Activated T-cell treated with anti-CD3 and anti-CD28 coated beads, Interleukin-2, amount 50 U/mL, for 72 hours (primary cell): ENCODE measurements around the gene ALDH1L2. TPM values are rescaled to one million over a fixed set of nuclear protein-coding genes. Genes with fewer than 3 reads are reported as not detected.
A peak's percentile ranks its signal among the peaks of the same experiment; 100 is the strongest.

ENCODE experiments used
- ATAC-seq, 2 donors: fragments of 150-1000 bp; cut with Tn5 transposase; replicated peaks in 1 of 2; 2 replicates each; pipeline ENCODE4 v1.10.0; 2021; ENCODE audit warnings: moderate library complexity in 2 of 2, mild to moderate bottlenecking in 1 of 2
- DNase-seq, 2 donors: peaks; one replicate each; pipeline ENCODE4 v3.0.0; 2021 to 2022; ENCODE audit warnings: mixed read lengths in 1 of 2
- H3K27ac Mint-ChIP-seq: one replicate; pipeline ENCODE4 v1.8.0; 2022; ENCODE audit warnings: mild to moderate bottlenecking, moderate library complexity, mixed read lengths
- H3K27me3 Mint-ChIP-seq: one replicate; pipeline ENCODE4 v1.8.0; 2022; ENCODE audit warnings: low read depth, mixed read lengths
- H3K36me3 Mint-ChIP-seq, 2 donors: one replicate each; pipeline ENCODE4 v1.8.0; 2022; ENCODE audit warnings: mixed read lengths in 2 of 2, mild to moderate bottlenecking in 1 of 2; ENCODE audit not compliant: insufficient read depth in 2 of 2
- H3K4me1 Mint-ChIP-seq: one replicate; pipeline ENCODE4 v1.8.0; 2022; ENCODE audit warnings: low read depth, mixed read lengths
- H3K4me3 Mint-ChIP-seq, 2 donors: one replicate each; pipeline ENCODE4 v1.8.0; 2022; ENCODE audit warnings: mild to moderate bottlenecking in 2 of 2, mixed read lengths in 2 of 2, moderate library complexity in 2 of 2
- H3K9me3 Mint-ChIP-seq, 2 donors: one replicate each; pipeline ENCODE4 v1.8.0; 2022; ENCODE audit warnings: mixed read lengths in 2 of 2
- total RNA-seq, 2 donors: library from RNA; stranded (reverse); gene quantifications; one replicate each; pipeline ENCODE4 v1.2.3, GENCODE V29; 2022

ALDH1L2 gene
- total RNA-seq, 2 donors from 2014 or later, result 11.1 to 16.1 TPM

GRCh38 chr12:105076913-105077312 lies 7.3 kb downstream of the ALDH1L2 start:
- ATAC-seq (no peak), DNase-seq (no peak)
- H3K4me1 Mint-ChIP-seq, result no peaks in the 10 kb centered on the region
- peaks cover 6% of the 10 kb centered on the region for H3K27me3 Mint-ChIP-seq
- H3K27ac Mint-ChIP-seq, result no peak overlapping the region
- H3K9me3 Mint-ChIP-seq, result no peaks in the 10 kb centered on the region
- H3K4me3 Mint-ChIP-seq, result no peak overlapping the region
- no peaks in the 10 kb centered on the region for H3K36me3 Mint-ChIP-seq

GRCh38 chr12:105076098-105076497 lies 8.2 kb downstream of the ALDH1L2 start:
- DNase-seq, result no peak
- H3K27me3 Mint-ChIP-seq, result peaks cover 6% of the 10 kb centered on the region
- no peak for ATAC-seq
- no peaks in the 10 kb centered on the region for H3K36me3 Mint-ChIP-seq
- no peak overlapping the region for H3K27ac Mint-ChIP-seq
- H3K9me3 Mint-ChIP-seq, result no peaks in the 10 kb centered on the region
- H3K4me1 Mint-ChIP-seq, result no peaks in the 10 kb centered on the region
- no peak overlapping the region for H3K4me3 Mint-ChIP-seq

- H3K4me1 Mint-ChIP-seq, result no peaks in the 10 kb centered on the region
These were observed 11.3 kb downstream of the ALDH1L2 start for GRCh38 chr12:105072888-105073488.

GRCh38 chr12:105071981-105072380 lies 12.3 kb downstream of the ALDH1L2 start:
- no peak for DNase-seq
- no peak for ATAC-seq
- no peak overlapping the region for H3K27ac Mint-ChIP-seq
- H3K27me3 Mint-ChIP-seq, result no peaks in the 10 kb centered on the region
- no peaks in the 10 kb centered on the region for H3K4me1 Mint-ChIP-seq
- no peak overlapping the region for H3K4me3 Mint-ChIP-seq
- no peaks in the 10 kb centered on the region for H3K9me3 Mint-ChIP-seq
- H3K36me3 Mint-ChIP-seq, result no peaks in the 10 kb centered on the region

More at GRCh38 chr12:105072888-105073488, 11.3 kb downstream of the ALDH1L2 start:
- no peaks in the 10 kb centered on the region for H3K27me3 Mint-ChIP-seq
- no peak for DNase-seq
- H3K27ac Mint-ChIP-seq, result no peak overlapping the region
- no peak overlapping the region for H3K4me3 Mint-ChIP-seq
- no peak for ATAC-seq
- no peaks in the 10 kb centered on the region for H3K9me3 Mint-ChIP-seq
- no peaks in the 10 kb centered on the region for H3K36me3 Mint-ChIP-seq

GRCh38 chr12:105069936-105070702 lies 14.1 kb downstream of the ALDH1L2 start:
- no peaks in the 10 kb centered on the region for H3K36me3 Mint-ChIP-seq
- ATAC-seq (no peak), DNase-seq (no peak)
- no peaks in the 10 kb centered on the region for H3K9me3 Mint-ChIP-seq
- no peak overlapping the region for H3K27ac Mint-ChIP-seq
- H3K4me3 Mint-ChIP-seq, result no peak overlapping the region
- H3K27me3 Mint-ChIP-seq, result peaks cover 11% of the 10 kb centered on the region
- no peaks in the 10 kb centered on the region for H3K4me1 Mint-ChIP-seq

GRCh38 chr12:105067511-105068031 lies 16.7 kb downstream of the ALDH1L2 start:
- Mint-ChIP-seq H3K9me3 (no peaks in the 10 kb centered on the region), H3K27me3 (peaks cover 11% of the 10 kb centered on the region), H3K4me1 (no peaks in the 10 kb centered on the region), H3K36me3 (no peaks in the 10 kb centered on the region), H3K4me3 (no peak overlapping the region), H3K27ac (no peak overlapping the region)
- ATAC-seq (no peak), DNase-seq (no peak)

- no peaks in the 10 kb centered on the region for H3K36me3 Mint-ChIP-seq
- DNase-seq (no peak), ATAC-seq (no peak)
- peaks cover 11% of the 10 kb centered on the region for H3K27me3 Mint-ChIP-seq
- no peak overlapping the region for H3K27ac Mint-ChIP-seq
- no peak overlapping the region for H3K4me3 Mint-ChIP-seq
- no peaks in the 10 kb centered on the region for H3K9me3 Mint-ChIP-seq
- H3K4me1 Mint-ChIP-seq, result no peaks in the 10 kb centered on the region
These were observed 19.6 kb downstream of the ALDH1L2 start for GRCh38 chr12:105064564-105065178.

- Mint-ChIP-seq H3K9me3 (peaks cover 1 to 6% of the 10 kb centered on the region in 2 donors), H3K4me1 (no peaks in the 10 kb centered on the region), H3K27ac (no peak overlapping the region), H3K27me3 (peaks cover 12% of the 10 kb centered on the region), H3K4me3 (no peak overlapping the region), H3K36me3 (peaks cover 1 to 4% of the 10 kb centered on the region in 2 donors)
- ATAC-seq (no peak), DNase-seq (no peak)
These were observed 23.4 kb downstream of the ALDH1L2 start for GRCh38 chr12:105060715-105061378.

GRCh38 chr12:105057174-105057573 lies 27.1 kb downstream of the ALDH1L2 start:
- Mint-ChIP-seq H3K4me3 (no peak overlapping the region), H3K36me3 (peaks cover 10 to 15% of the 10 kb centered on the region in 2 donors), H3K27ac (no peak overlapping the region), H3K9me3 (peaks cover 8 to 15% of the 10 kb centered on the region in 2 donors), H3K4me1 (no peaks in the 10 kb centered on the region), H3K27me3 (peaks cover 19% of the 10 kb centered on the region)
- peak; percentile 41 to 52 for ATAC-seq
- DNase-seq, result no peak

- DNase-seq (peak; percentile 68 to 76), ATAC-seq (peak; percentile 76 to 89)
- H3K27me3 Mint-ChIP-seq, result peaks cover 18% of the 10 kb centered on the region
- H3K4me3 Mint-ChIP-seq, result no peak overlapping the region
- H3K4me1 Mint-ChIP-seq, result no peaks in the 10 kb centered on the region
- H3K27ac Mint-ChIP-seq, result no peak overlapping the region
- H3K36me3 Mint-ChIP-seq, result peaks cover 10 to 15% of the 10 kb centered on the region in 2 donors
- peaks cover 8 to 15% of the 10 kb centered on the region in 2 donors for H3K9me3 Mint-ChIP-seq
These were observed 31.1 kb downstream of the ALDH1L2 start for GRCh38 chr12:105053116-105053572.

GRCh38 chr12:105051981-105052380 lies 32.3 kb downstream of the ALDH1L2 start:
- Mint-ChIP-seq H3K27me3 (peaks cover 13% of the 10 kb centered on the region), H3K4me1 (no peaks in the 10 kb centered on the region), H3K27ac (no peak overlapping the region), H3K9me3 (peaks cover 11 to 17% of the 10 kb centered on the region in 2 donors), H3K4me3 (no peak overlapping the region), H3K36me3 (peaks cover 12 to 15% of the 10 kb centered on the region in 2 donors)
- DNase-seq, result no peak
- ATAC-seq, result no peak

- no peak for DNase-seq
- Mint-ChIP-seq H3K4me1 (no peaks in the 10 kb centered on the region), H3K36me3 (peaks cover 0 to 2% of the 10 kb centered on the region in 2 donors), H3K27me3 (no peaks in the 10 kb centered on the region), H3K4me3 (no peak overlapping the region), H3K9me3 (peaks cover 2 to 3% of the 10 kb centered on the region in 2 donors), H3K27ac (no peak overlapping the region)
- ATAC-seq, result no peak
These were observed 35.9 kb downstream of the ALDH1L2 start for GRCh38 chr12:105048315-105048714.

GRCh38 chr12:105047308-105047707 lies 37.0 kb downstream of the ALDH1L2 start:
- H3K4me3 Mint-ChIP-seq, result no peak overlapping the region
- peaks cover 0 to 2% of the 10 kb centered on the region in 2 donors for H3K36me3 Mint-ChIP-seq
- DNase-seq (no peak), ATAC-seq (no peak)
- no peaks in the 10 kb centered on the region for H3K4me1 Mint-ChIP-seq
- no peaks in the 10 kb centered on the region for H3K27me3 Mint-ChIP-seq
- H3K9me3 Mint-ChIP-seq, result peaks cover 2 to 3% of the 10 kb centered on the region in 2 donors
- no peak overlapping the region for H3K27ac Mint-ChIP-seq
